UCSD-AML1 (cell line): ENCODE results near the gene UGT2B7.

Source experiments
- DNase-seq: peaks from one replicate; lab custom pipeline; 2025; ENCODE audit not compliant: unreplicated experiment; lab: John Stamatoyannopoulos, UW

The UGT2B7 gene

DNA sequence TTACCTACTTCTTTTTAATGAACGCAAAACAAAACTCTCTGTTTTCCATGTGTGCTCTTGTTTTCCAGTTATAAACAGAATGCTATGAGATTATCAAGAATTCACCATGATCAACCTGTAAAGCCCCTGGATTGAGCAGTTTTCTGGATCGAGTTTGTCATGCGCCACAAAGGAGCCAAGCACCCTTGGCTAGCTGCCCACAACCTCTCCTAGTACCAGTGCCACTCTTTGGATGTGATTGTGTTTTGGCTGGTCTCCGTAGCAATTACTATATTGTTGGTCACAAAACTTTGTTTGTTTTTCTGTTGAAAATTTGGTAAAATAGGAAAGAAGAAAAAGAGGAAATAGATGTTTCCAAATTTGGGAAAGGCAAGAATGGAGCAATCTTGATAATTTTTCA, 51.1 kb downstream of the UGT2B7 start:
- DNase-seq: no peak

- DNase-seq: no peak
These were observed 57.7 kb downstream of the UGT2B7 start for GRCh38 chr4:69154021-69154420.

- no peak for DNase-seq
These were observed 60.6 kb downstream of the UGT2B7 start for GRCh38 chr4:69156913-69157312.
